NCI-H2107 (cell line): ENCODE measurements around the gene YOD1.
A peak's percentile ranks its signal among the peaks of the same experiment; 100 is the strongest.

Source experiments
- DNase-seq: peaks from one replicate; lab custom pipeline; 2025; lab: John Stamatoyannopoulos, UW

YOD1 gene

GRCh38 chr1:207051191-207051943 is at the start of gene YOD1:
Gene YOD1 (minus strand): TSS chr1:207051208. CDS start chr1:207051030, 178 bp downstream.
- DNase-seq, result peak; percentile 65

GRCh38 chr1:207097871-207098324 is 46.9 kb upstream of the YOD1 start:
- no peak for DNase-seq

- DNase-seq, result no peak
Observed at GRCh38 chr1:207093944-207094343, 42.9 kb upstream of the YOD1 start.

- no peak for DNase-seq
Observed at GRCh38 chr1:207091200-207091908, 40.3 kb upstream of the YOD1 start.

GRCh38 chr1:207089627-207090355 is 38.8 kb upstream of the YOD1 start:
- no peak for DNase-seq

- DNase-seq, result no peak
Observed at GRCh38 chr1:207088701-207089626, 38.0 kb upstream of the YOD1 start, which contains the start of gene C4BPB. Gene C4BPB (plus strand): TSS chr1:207088860. CDS start chr1:207089532, 672 bp downstream.

GRCh38 chr1:207088161-207088560 is 37.2 kb upstream of the YOD1 start:
- DNase-seq, result no peak

GRCh38 chr1:207085887-207086286 is 34.9 kb upstream of the YOD1 start:
- DNase-seq, result no peak

- peak; percentile 64 for DNase-seq
Observed at GRCh38 chr1:207084701-207085180, 33.7 kb upstream of the YOD1 start.

- DNase-seq, result no peak
Observed at GRCh38 chr1:207084232-207084631, 33.2 kb upstream of the YOD1 start.

- DNase-seq, result no peak
Observed at GRCh38 chr1:207081806-207082205, 30.8 kb upstream of the YOD1 start.

- DNase-seq, result no peak
Observed at GRCh38 chr1:207081088-207081487, 30.1 kb upstream of the YOD1 start.

GRCh38 chr1:207079706-207080241 is 28.8 kb upstream of the YOD1 start:
- no peak for DNase-seq

- no peak for DNase-seq
Observed at GRCh38 chr1:207078578-207079132, 27.6 kb upstream of the YOD1 start.

- DNase-seq, result peak; percentile 82
Observed at GRCh38 chr1:207077470-207078377, 26.7 kb upstream of the YOD1 start.

GRCh38 chr1:207077012-207077411 is 26.0 kb upstream of the YOD1 start:
- DNase-seq, result no peak

- no peak for DNase-seq
Observed at GRCh38 chr1:207076181-207076955, 25.4 kb upstream of the YOD1 start.

- DNase-seq, result no peak
Observed at GRCh38 chr1:207073906-207074820, 23.2 kb upstream of the YOD1 start.
